HG02852 (cell line): ENCODE measurements around the gene SOX30.

Experiments
- ATAC-seq: cut with Tn5 transposase; IDR thresholded peaks from one replicate; pipeline ENCODE4 v1.9.1; 2021; ENCODE audit warnings: mild to moderate bottlenecking, moderate library complexity; ENCODE audit not compliant: unreplicated experiment

Gene SOX30

DNA sequence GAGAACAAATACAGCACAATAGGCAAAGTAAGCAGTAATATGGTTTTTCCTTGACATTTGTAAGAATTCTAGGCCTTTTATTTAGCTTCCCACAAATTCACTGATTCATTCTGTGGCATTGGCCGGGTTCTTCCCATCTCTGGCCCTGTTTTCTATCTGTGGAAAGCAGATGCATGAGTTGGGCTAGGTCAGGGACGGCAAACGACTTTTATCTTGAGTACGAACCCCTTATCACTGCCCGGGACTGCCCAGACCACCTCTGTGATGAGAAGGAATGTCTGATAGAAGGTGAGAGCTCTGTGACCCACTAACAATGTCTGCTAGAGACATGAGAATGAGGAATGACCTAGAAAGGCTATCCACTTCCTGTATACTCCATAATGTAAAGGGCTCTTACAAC lies 41.2 kb downstream of the SOX30 start:
- ATAC-seq: no peak

DNA sequence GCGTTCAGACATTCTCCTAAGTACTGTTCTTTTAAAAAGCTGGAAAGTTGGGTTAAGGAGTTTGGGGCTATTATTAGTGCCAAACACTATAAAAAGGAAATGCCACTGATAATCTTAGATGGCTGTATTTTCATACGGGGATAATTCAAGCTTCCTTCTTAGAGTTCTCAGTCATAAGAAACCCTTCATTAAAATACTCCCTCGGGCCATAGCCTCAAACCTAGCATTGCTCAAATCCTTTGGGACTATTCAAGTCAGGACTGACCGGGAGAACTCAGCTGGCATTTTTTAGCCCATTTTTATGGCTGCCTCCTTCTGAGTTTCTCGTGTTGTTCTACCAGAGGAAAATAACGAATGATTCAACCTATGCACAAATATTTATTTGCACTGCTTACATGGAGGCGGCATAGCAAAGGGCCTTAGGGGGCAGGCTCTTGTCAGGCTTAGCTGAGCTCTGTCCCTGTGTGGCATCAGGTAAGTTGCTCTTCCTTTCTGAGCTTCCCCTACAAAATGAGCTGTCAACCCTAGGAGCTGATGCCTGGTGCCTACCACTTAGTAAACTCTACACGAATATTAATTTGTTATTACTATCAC lies 43.2 kb downstream of the SOX30 start:
- no peak for ATAC-seq

DNA sequence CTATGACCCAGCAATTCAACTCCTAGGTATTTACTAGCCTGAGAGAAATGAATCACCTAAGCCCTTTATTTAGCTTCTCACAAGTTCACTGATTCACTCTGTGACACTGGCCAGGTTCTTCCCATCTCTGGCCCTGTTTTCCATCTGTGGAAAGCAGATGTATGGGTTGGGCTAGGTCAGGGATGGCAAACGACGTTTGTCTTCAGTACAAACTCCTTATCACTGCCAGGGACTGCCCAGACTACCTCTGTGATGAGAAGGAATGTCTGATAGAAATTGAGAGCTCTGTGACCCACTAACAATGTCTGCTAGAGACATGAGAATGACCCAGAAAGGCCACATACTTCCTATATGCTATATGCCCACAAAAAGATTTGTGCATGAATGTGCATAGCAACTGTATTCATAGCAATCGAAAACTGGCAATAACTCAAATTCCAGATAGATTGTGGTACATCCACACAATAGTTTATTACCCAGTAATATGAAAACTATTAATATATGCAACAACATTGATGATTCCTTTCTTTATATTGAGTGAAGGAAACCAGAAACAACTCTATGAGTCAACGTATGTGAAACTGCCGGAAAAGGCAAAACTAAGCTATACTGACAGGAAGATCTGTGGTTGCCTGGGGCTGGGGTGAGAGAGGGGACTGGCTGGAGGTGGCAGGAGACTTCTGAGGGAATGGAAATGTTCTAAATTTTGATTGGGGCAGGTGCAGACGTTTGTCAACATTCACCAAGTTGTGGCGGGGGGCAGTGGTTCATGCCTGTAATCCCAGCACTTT lies 44.7 kb downstream of the SOX30 start:
- no peak for ATAC-seq

DNA sequence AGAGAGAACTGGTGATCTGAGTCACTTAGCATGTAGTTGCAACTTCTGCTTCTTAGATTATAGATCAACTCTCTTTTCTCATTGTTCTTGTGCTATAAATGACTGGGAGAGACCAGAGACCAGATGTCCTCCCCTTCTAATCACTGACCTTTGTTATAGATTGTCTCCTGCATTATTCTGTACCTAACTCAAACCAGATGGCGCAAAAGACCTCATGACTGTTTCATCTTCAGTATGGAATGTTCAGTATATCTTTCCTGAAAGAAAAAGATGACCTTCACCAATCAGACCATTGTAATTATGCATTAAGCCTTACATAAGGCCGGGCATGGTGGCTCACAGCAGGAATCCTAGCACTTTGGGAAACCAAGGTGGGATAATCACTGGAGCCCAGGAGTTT lies 46.2 kb downstream of the SOX30 start:
- ATAC-seq: no peak

DNA sequence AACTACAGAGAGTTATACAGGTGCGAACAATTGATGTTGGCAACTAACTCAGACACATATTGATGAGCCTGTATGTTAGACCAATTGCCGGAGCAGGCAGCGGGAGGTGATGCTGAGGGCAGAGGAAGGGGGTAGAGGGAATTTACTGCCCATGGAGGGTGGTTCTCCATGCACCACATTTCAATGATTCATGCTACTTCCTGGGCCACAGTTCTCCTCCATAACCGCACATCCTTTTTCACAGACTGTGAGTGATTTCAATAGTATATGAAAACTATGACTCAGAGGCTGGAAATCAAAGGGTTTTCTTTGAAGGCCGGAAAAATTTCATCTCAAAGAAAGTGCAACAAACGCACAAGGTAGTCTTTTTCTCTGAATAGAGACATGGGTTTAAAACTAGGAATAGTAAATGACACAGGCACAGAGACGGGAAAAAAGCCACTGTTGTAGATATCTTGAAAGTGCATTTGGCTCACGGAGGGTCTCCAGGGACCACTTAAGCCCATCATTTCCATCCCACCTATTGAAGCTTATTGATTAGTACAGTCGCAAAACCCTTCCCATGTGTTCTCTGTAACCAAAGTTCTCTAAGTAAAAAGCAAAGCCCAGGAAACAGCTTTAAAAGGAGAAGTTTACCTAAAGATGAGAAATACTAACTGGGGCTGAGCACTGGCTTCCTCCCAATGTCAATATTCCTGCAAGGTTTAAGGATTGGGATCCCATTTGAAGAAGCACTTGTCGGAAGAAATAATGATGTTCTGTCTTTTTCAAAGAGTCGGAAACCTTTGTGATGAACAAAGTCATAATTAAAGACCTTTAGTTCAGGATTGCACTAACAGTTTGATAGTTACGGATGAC lies 48.7 kb downstream of the SOX30 start:
- ATAC-seq: peak; percentile 36

DNA sequence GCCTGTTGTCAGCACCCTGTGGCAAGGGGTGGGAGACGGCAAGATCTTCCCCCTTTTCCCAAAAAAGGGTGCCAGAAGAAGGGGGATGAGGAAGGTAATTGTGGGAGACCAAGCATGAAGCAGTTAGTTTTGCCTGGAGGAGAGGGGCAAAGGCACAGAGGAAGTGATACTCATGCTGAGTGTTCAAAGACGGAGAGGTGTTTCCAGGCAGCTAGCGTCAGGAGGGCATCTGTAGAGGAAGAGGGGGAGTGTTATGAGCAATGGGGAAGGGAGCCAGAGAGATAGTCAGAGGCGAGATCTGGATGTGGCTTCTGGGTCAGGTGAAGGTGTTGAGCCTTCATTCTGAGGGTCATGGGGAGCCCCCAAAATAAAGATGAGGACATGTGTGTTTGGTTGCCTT lies 49.7 kb downstream of the SOX30 start:
- ATAC-seq: peak; percentile 51

DNA sequence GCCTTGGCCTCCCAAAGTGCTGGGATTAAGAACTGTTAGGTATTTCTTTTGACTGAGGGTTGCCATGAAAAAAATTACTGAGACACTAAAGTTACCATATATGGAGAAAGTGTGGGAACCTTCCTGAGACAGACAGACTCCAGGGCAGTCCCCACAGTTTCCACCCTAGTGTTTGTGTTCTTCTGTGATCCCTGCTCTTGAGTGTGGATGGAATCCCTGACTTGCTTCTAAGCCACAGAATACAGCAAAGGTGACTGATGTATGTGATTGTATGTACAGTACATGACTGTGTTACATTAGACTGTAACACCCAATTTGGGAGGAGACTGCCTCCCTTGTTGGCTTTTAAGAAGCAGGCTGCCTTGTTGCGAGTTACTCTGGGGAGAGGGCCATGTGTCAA lies 52.0 kb downstream of the SOX30 start:
- no peak for ATAC-seq

DNA sequence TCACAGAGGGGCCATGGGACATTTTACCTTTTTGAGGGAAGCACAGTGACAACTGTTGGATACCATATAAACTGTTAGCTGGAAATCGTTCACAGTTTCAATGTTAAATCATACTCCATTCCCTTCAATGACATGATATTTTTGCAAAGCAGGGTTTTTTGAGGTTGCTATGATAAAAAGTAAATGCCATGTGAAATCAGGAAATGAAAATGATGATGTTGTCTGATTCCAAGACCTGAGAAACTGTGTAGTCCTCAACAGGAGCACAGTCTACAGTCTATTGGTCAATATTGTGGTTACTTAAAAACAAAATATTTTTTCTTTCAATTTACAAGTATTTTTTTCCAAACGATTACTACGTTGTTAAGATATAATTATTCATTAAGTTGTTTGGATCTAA lies 52.7 kb downstream of the SOX30 start:
- ATAC-seq: no peak

DNA sequence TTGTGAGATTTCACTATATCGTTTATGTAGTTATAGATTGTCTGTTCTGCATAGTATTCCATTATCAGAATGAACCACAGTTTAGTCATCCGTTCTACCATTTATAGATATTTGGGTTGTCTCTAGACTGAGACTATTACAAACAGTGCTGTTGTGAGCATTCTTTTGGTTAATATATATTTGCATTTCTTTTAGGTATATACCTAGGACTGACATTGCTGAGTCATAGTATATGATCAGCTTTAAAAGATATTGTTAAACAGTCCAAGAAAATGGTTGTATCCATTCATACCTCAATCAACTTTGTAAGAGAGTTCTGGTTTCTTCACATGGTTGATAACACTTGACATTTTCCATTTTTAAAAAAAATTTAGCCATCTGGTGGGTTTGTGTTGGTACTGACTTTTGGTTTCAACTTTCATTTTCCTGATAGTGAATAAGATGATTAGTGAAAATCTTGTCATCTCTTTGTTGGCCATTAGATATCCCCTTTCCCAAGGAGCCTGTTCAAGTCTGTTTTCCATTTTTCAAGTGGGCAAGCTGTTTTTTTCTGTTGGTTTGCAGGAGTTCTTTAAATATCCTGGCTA lies 53.8 kb downstream of the SOX30 start:
- no peak for ATAC-seq

DNA sequence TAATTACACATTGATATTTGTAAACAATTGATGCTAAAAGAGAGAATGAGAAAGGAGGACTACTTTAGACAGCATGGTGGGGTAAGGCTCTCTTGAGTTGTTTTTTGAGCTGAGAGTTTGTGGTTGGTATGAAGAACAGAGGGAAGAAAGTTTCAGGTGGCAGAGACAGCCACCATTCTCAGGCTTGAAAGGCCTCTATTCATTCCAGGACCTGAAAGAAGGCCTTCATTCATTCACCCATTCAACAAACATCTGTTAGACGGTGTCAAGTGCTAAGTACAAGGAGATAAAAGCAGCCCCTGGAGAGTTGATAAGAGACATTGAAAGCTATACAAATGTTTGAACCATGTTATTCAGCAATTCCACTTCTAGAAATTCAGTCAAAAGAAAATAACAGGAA lies 55.0 kb downstream of the SOX30 start:
- no peak for ATAC-seq

DNA sequence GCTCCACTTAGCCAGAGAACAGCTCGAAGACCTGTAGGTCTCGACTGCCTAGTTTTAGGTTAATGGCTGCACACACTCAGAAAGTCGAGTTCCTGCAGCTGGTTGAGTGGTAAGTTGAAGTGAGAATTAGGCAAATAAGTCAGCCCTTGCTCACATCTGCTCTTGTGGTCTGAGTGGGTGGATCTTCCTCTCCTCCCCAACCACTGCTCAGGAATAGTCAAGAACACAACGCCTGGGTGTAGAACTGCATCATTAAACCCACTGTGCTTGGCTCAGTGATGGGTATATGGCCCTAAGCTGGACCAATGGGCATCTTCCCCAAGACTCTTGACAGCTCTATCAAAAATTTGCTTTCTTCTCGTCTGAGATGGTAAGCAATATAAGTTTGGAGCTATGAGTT lies 55.8 kb downstream of the SOX30 start:
- ATAC-seq: peak; percentile 78

DNA sequence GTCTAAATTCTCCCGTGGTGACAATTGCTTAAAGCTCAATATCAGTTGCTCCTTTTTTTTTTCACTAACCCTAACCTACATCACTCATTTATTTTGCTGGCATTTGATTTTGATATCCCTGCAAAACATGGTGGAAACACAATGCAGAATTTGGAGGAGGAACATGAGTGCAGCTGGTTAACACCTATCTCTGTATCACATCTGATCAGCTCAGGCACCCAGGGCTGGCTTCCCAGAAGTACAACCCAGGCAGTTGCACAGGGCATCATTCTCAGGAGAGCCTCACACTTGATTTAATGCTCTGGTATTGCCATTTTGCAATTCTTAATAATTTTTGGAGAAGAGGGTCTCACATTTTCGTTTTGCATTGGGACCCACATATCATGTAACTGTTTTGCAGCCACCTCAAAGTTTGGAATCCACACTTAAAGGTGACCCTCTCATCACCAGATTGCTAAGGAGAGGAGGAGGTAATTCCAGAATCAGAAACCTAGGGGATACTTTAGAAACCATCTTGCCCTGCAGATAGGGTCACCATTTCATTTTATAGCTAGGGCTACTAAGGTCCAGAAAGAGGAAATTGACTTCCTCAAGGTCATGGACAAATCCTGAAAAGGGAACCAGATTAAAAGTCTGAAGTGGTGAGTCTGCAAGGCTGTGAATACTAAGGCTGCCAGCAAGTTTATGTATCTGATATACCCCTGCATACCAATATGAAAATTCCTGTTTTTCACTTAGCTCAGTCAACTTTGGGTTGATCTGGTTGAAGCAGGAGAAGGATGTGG lies 57.4 kb downstream of the SOX30 start:
- no peak for ATAC-seq

DNA sequence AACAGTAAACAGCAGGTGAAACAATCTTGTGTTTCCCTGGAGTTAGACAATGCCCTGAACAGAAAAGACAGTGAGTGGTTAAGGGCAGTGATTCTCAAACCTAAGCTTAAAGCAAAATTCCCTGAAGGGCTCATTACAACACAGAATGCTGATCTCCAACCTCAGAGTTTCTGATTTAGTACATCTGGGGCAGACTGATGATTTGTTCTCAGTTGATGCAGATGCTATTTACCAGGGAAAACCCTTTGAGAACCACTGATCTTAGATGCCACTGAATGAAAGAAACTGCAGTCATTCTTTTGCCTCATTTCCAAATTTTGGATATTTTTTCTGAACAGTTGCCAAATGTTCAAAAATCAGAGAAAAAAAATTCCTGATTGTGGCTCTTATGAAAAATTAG lies 58.0 kb downstream of the SOX30 start:
- no peak for ATAC-seq

DNA sequence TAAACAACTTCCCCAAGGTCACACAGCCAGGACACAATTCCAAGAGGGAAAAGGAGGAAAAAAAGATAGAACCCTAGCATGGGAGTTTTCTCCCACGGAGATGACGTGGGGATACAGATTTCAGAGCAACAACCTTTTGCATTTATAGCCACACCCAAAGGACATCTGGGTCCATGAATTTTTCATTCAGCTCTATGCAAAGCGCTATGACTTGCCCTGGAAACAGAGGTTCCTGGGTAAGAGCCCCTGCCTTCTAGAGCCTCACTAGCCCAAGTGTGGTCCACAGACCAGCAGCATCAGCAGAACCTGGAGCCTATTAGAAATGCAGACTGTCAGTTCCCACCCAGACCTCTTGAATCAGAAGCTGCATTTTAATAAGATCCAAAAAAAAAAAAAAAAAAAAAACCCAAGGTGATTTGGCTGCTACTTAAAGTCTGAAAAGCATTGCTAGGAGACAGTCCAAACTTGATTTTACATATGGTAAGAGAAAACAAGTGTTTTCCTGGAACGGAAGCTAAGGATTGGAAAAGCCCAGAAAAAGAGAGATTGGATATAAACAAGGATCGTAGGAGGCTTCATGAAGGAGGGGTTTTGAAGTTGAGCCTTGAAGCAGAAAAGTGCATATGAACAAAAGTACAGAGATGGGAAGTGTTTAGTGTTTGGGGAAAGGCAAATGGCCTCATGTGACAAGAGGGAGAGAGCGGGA lies 59.0 kb downstream of the SOX30 start:
- ATAC-seq: no peak

DNA sequence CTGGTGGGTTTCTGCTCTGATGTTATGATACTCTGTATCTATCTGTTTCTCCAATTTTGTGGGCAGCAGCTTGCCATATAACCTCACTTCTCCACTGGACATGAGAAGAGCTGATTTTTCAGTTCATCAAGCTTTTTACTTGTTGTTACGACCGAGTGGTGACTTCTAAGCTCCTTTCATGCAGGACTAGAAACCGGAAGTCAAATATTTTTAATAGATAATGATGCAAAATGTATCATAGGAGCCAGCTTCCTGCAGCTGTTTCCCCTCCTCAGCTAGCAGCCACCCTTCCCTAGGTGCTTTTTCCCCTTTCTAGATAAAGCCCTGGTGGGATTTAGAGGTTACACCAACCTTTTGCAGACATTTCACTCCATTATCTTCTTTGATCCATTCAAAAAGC lies 59.6 kb downstream of the SOX30 start:
- no peak for ATAC-seq

DNA sequence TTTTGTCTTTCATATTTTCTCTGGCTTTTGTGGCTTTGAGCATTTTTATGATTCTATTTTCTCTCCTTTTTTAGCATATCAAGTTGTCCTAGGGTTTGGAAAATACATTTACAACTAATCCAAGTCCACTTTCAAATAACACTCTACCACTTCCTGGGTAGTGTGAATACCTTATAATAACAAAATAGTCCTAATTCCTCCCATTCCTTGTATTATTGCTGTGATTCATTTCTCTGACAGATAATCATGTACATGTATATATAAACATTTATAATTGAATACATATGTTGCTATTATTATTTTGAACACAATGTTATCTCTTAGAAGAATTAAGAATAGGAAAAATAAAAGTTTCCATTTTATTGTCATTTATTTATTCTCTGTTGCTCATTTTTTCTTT lies 61.8 kb downstream of the SOX30 start:
- ATAC-seq: no peak

DNA sequence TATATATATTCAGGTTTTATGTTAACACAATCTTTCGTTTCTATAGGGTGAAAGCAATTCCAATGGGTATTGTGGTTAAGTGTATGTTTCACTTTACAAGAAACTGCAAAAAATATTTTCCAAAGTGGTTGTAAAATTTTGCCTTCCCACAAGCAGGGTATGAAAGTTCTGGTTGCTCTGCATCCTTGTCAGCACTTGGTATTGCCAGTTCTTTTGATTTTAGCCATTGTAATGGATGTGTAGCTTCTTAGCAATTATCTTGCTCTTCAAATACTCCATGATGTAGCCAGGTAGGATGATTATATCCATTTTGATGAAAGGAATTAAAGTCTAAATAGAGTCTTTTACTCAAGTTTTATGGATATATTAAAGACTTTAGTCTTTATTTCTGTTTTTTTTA lies 67.6 kb downstream of the SOX30 start:
- ATAC-seq: no peak

DNA sequence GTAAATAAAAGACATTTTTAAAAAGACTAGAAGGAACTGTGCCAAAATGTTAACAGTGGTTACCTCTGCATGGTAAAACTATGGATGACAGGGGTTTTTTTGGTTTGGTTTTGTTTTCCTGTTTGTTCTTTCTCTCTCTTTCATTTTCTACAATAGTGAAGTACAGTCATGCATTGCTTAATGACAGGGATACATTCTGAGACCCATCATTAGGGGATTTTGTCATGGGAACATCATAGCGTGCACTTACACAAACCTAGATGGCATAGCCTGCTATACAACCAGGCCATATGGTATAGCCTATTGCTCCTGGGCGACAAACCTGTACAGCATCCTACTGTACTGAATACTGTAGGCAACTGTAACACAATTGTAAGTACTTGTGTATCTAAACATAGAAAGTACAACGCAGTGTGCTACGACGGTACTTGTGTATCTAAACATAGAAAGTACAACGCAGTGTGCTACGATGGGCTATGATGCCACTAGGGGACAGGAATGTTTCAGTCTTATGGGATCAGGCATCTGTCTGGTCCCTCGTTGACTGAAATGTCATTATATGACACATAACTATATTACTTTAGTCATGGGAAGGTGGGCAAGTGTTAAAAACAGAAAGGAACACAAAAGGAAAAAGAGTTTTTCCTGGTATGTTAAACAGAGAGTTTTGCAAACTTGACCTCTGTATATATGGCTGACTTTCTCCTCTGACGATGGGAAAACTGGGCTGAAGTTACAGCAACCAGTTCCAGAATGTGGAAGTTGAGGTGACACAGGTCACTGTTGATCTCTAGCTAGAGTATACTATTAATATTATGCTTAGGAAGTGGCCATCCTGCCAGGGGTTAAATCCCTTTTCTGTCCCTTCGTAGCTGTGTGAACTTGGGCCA lies 69.3 kb downstream of the SOX30 start:
- peak; percentile 69 for ATAC-seq

DNA sequence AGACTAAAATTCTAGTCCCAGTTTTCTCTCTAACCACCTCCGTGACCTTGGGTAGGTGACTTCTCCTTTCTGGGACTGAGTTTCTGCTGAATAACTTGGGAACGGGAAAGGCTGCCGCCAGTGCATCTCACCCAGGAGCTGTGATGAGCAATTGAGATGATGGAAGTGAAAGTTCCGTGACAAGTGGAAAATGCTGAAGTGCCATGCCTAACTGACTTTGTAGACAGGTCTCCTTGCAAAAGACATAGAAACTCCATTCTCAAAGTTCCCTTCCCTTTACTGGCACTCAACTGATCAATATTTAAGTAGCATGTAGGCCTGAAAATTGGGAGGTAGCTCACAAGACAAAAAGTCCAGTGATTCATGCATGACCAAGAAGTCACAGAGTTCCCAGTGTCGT lies 70.3 kb downstream of the SOX30 start:
- ATAC-seq: no peak
